ENCODE measurements around the gene MFSD1.

GRCh38 chr3:158830391-158830790, 28.5 kb downstream of the MFSD1 start:
- TF ChIP-seq CTCF (IDR thresholded peaks at IDR 0.05; ENCODE audit: borderline replicate concordance, extremely low read depth, low read length, poor library complexity, severe bottlenecking) (no peak), EZH2 (IDR thresholded peaks at IDR 0.05; ENCODE audit: borderline replicate concordance, low read depth, low read length, severe bottlenecking) (no peak)
